SHP77 (cell line): ENCODE measurements around the gene OR7A5.
"Not testable (repeated sequence)": the region's sequence is repeated elsewhere in the genome, so short reads cannot be mapped to it uniquely, and the experiment has no call there.

ENCODE experiments used
- DNase-seq, 2 experiments: peaks; one replicate each; lab custom pipeline; 2025; lab: John Stamatoyannopoulos, UW

The OR7A5 gene

DNA sequence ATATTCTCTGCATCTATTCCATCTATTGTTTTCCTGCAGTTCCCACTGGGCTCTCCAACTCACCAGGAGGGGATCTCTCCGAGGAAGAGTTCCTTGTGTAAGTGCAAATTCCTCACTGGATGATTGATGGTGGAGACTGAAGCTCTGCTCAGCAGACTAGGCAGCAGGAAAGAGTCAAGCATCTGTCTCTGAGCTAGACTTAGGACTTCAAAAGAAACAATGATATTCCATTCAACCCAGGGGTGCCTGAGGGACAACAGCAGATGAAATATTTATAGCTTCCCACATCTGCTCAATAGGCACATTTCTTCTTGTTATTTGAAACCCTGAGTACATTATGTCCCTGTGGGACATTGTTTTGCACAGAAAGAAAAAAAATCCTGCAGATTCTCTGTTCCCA is at the start of gene OR7A5, which contains the start of gene OR7C1:
Gene OR7A5 (minus strand): TSS at position 175 of the 400 bp plus-strand sequence. CDS start 6,944 bp downstream, outside the sequence.
Gene OR7C1 (minus strand): TSS at position 175 of the 400 bp plus-strand sequence. CDS start 35,049 bp downstream, outside the sequence.
- DNase-seq: no peak

DNA sequence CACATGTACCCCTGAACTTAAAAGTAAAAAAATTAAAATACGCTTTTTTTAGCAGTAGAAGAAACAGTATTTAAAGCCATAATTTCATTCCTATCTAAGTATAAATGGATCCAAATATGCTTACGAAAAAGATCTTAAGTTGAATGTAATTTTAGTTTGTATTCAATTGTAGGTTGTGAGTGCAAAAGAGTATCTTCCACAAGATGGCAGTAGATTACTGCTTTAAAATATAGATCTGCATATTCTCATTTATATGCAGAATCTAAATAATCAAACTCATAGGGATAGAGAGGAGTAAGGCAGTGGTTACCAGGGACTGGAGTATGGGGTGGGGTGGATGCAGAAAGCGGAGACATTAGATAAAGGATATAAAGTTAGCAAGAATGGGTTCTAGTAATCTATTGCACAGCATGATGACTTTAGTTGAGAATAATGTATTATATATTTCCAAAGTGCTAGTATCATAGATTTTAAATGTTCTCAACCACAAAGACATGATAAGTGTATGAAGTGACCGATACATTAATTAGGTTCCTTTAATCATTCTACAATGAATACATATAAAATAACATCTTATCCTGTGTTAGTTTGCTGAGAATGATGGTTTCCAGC is 36.7 kb upstream of the OR7A5 start:
- no peak for DNase-seq

- no peak for DNase-seq
These were observed 33.5 kb upstream of the OR7A5 start for GRCh38 chr19:14868497-14868896.

GRCh38 chr19:14848822-14849221 is 13.8 kb upstream of the OR7A5 start, which contains the start of gene OR7A10:
Gene OR7A10 (minus strand): TSS chr19:14848922. CDS start chr19:14841877, 7,045 bp downstream.
- DNase-seq: no peak

- no peak for DNase-seq
These were observed 8.6 kb upstream of the OR7A5 start for GRCh38 chr19:14843578-14843977.

DNA sequence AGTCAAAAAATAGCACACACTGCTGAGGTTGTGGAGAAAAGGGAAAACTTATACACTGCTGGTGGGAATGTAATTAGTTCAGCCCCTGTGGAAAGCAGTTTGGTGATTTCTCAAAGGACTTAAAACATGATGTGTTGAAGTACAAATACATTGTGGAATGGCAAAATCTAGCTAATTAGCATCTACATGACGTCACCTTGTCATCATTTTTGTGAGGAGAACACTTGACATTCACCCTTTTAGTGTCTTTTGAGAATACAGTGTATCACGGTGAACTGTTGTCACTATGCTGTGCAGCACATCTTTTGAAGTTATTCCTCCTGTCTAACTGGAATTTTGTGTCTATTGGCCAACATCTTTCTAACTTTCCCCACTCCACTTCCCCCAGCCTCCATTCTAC is 8.2 kb upstream of the OR7A5 start:
- DNase-seq: no peak

- no peak for DNase-seq
These were observed 5.2 kb upstream of the OR7A5 start for GRCh38 chr19:14840206-14840605.

- no peak for DNase-seq
These were observed 2.4 kb upstream of the OR7A5 start for GRCh38 chr19:14837391-14837790.

DNA sequence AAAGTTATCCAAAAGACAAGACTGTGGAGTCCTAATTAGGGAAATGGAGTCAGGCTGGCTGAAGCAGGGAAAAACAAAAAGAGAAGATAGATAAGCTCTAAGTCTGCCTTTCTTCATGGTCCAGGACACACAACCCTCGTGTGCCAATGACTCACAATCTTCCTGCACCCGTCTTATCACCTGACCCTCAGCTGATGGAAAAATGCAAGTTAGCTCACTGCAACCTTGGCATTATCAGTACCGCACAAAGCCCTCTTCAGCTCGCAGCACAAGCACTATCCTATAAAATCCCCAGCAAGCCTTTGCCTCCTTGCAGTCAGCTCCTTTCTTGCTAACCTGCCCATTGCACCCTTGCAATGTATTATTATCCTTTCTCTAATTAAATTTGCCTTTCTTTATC is 4.3 kb downstream of the OR7A5 start:
- no peak for DNase-seq

- DNase-seq: no peak
These were observed 9.0 kb downstream of the OR7A5 start for GRCh38 chr19:14826006-14826405.

DNA sequence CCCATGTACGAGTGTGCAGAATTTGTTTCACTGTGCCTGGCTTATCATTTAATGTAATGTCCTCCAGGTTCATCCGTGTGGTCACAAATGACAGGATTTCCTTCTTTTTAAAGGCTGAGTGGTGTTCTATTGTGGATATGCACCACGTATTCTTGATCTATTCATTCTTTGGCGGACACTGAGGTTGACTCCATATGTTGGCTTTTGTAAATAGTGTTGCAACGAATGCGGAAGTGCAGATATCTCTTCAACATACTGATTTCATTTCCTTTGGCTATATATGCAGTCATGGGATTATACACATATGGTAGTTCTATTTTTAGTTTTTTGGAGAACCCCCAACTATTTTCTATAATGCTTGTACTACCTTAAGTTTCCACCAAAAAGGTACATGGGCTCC is 13.0 kb downstream of the OR7A5 start:
- no peak for DNase-seq

- no peak for DNase-seq
These were observed 16.4 kb downstream of the OR7A5 start for GRCh38 chr19:14818588-14818987.

DNA sequence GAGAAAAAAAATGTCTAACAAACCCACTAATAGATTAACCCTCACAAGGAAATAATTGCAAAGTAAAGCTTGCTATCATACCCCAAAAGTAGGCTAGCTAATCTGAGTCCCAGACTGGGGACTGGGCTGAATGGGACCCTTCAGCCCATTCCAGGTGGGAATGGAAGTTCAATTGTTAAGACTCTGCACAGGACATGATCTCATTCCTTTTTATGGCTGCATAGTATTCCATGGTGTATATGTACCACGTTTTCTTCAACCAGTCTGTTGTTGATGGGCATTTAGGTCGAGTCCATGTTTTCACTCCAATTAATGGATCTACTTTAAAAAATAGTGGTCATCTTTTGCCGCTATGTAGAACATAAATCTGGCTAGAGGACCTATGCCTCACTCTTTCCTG is 17.9 kb downstream of the OR7A5 start:
- no peak for DNase-seq

GRCh38 chr19:14814982-14815652 is 19.9 kb downstream of the OR7A5 start:
- no peak for DNase-seq

- DNase-seq: no peak
These were observed 25.5 kb downstream of the OR7A5 start for GRCh38 chr19:14809272-14810057.

GRCh38 chr19:14804765-14805164 is 30.2 kb downstream of the OR7A5 start:
- no peak for DNase-seq

DNA sequence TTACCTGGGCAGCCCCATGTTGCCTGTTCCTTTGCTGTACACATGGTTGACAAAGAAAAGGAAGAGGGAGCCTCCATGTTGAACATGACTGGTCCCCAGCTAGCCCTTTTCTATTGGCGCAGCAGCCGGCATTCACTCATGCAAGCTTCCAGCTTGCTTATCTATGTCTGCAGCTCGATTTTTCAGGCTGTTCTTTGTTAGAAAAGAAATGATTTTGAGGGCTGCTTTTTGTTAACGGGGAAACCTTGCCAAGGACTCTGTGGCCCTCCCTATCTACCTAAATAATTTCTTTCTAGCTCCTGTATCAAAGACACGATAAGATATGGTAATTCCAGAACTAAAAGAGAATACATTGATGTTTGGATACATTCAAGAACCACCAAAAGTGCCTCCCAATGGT is 36.2 kb downstream of the OR7A5 start:
- no peak for DNase-seq

- no peak for DNase-seq
These were observed 39.0 kb downstream of the OR7A5 start for GRCh38 chr19:14796021-14796420.

GRCh38 chr19:14795078-14795721 is 39.8 kb downstream of the OR7A5 start:
- no peak for DNase-seq

DNA sequence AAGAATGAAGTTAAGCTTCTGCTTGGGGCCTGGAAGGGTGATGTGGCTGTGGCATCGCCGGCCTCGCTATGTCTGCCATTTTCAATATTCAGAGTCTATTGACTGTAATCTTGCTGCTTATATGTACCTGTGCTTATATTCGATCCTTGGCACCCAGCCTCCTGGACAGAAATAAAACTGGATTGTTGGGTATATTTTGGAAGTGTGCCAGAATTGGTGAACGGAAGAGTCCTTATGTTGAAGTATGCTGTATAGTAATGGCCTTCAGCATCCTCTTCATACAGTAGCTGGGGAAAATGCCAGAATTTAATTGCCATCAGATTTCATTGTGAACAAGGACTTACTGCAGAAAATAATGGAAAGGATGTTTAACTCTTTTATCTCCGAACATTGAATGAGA is 42.7 kb downstream of the OR7A5 start:
- DNase-seq: not testable (repeated sequence)

- no peak for DNase-seq
These were observed 48.5 kb downstream of the OR7A5 start for GRCh38 chr19:14786421-14786851.

DNA sequence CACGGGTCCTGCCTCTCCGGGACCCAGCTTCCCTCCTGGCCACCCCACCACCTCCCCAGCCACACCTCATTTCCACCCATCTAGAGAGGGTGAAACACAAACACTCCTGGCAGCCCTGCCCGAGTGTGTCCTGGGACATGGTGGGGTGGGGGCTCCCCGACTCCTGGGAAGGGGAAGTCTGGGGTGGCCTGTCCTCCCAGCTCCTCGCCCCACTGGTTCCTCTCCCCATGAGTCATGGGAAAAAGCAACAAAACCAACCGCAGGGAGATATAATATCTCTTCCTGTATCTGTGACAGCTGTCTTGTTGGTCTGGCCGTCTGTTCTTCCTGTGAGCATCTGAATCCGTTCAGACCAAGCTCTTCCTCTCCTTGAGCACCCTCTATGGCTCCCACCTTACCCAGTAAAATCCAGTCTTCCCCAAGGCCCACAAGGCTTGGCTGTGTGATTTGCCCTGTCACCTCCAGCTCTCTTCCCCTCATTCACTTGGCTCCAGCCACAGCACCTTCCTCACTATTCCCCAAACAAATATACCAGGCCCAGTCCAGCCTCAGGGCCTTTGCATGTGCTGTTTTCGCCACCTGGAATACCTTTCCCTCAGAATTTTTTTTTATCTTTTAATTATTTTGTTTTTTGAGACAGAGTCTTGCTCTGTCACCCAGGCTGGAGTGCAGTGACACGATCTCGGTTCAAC is 49.7 kb downstream of the OR7A5 start:
- not testable (repeated sequence) for DNase-seq
